WTC11 (cell line): Measurements from ENCODE around the gene DUOX2. TPM values are rescaled to one million over a fixed set of nuclear protein-coding genes. Genes with fewer than 3 reads are reported as not detected.

ENCODE experiments used
- ATAC-seq: fragments of 200-7000 bp; cut with Tn5 transposase; 2 replicates; pipeline ENCODE4 v1.10.0; 2021; ENCODE audit warnings: mild to moderate bottlenecking, moderate library complexity
- CTCF ChIA-PET: fragments of 300-600 bp; sonication (Branson Sonifier 250); formaldehyde crosslinking; loops from one replicate; lab custom pipeline; 2021; ENCODE audit warnings: antibody characterized with exemption; lab: Charles Lee
- POLR2A ChIA-PET: fragments of 350-600 bp; sonication (Branson Sonifier 250); formaldehyde crosslinking; loops from one replicate; lab custom pipeline; 2021; ENCODE audit warnings: antibody characterized with exemption; lab: Charles Lee
- DNase-seq: peaks from one replicate; pipeline ENCODE4 v3.0.0; 2021; ENCODE audit warnings: low spot score
- H3K27ac Mint-ChIP-seq: 2 replicates; pipeline ENCODE4 v1.8.0; 2021; ENCODE audit warnings: mixed read lengths
- H3K27me3 Mint-ChIP-seq: 2 replicates; pipeline ENCODE4 v1.8.0; 2021; ENCODE audit warnings: low read depth, mild to moderate bottlenecking, moderate library complexity, mixed read lengths
- H3K36me3 Mint-ChIP-seq: 2 replicates; pipeline ENCODE4 v1.8.0; 2021; ENCODE audit warnings: mixed read lengths
- H3K4me1 Mint-ChIP-seq: 2 replicates; pipeline ENCODE4 v1.8.0; 2022; ENCODE audit warnings: mixed read lengths
- H3K4me3 Mint-ChIP-seq: 2 replicates; pipeline ENCODE4 v1.8.0; 2021; ENCODE audit warnings: mild to moderate bottlenecking, moderate library complexity, mixed read lengths
- H3K9me3 Mint-ChIP-seq: 2 replicates; pipeline ENCODE4 v1.8.0; 2021; ENCODE audit warnings: mixed read lengths
- AFF4 ChIP-seq: sonication (generic); formaldehyde crosslinking; IDR thresholded peaks from 2 replicates; pipeline ENCODE4 v1.8.1; 2023; ENCODE audit warnings: mild to moderate bottlenecking, missing genetic modification reagents, borderline replicate concordance
- CREM ChIP-seq: sonication (generic); formaldehyde crosslinking; IDR thresholded peaks from 2 replicates; pipeline ENCODE4 v1.8.1; 2022; ENCODE audit warnings: mild to moderate bottlenecking, missing genetic modification reagents, moderate library complexity
- IRF1 ChIP-seq: sonication (generic); formaldehyde crosslinking; IDR thresholded peaks from 2 replicates; pipeline ENCODE4 v1.8.0; 2023; ENCODE audit warnings: missing genetic modification reagents
- NR1H2 ChIP-seq: sonication (generic); formaldehyde crosslinking; IDR thresholded peaks from 2 replicates; pipeline ENCODE4 v1.9.0; 2021; ENCODE audit warnings: mild to moderate bottlenecking, moderate library complexity, missing genetic modification reagents
- USF1 ChIP-seq: sonication (generic); formaldehyde crosslinking; IDR thresholded peaks from 2 replicates; pipeline ENCODE4 v1.8.0; 2022; ENCODE audit warnings: mild to moderate bottlenecking, missing genetic modification reagents
- ZBTB21 ChIP-seq: sonication (generic); formaldehyde crosslinking; IDR thresholded peaks from 2 replicates; pipeline ENCODE4 v1.8.1; 2023; ENCODE audit warnings: mild to moderate bottlenecking, missing genetic modification reagents, borderline replicate concordance
- ZNF396 ChIP-seq: fragments of 250-450 bp; sonication (Bioruptor Pico); IDR thresholded peaks from 2 replicates; pipeline ENCODE4 v1.8.0; 2021; ENCODE audit warnings: mild to moderate bottlenecking, moderate library complexity, borderline replicate concordance
- ZNF423 ChIP-seq: fragments of 250-450 bp; sonication (Bioruptor Pico); IDR thresholded peaks from 2 replicates; pipeline ENCODE4 v2.1.2; 2022; ENCODE audit warnings: mild to moderate bottlenecking, moderate library complexity
- ZNF425 ChIP-seq: fragments of 250-450 bp; sonication (Bioruptor Pico); conservative IDR thresholded peaks from 2 replicates; pipeline ENCODE4 v1.9.0; 2021; ENCODE audit warnings: mild to moderate bottlenecking
- ZNF512 ChIP-seq: sonication (generic); formaldehyde crosslinking; IDR thresholded peaks from 2 replicates; pipeline ENCODE4 v1.8.1; 2022; ENCODE audit warnings: missing genetic modification reagents, borderline replicate concordance
- ZNF532 ChIP-seq: fragments of 250-450 bp; sonication (Bioruptor Pico); IDR thresholded peaks from 2 replicates; pipeline ENCODE4 v1.9.0; 2021; ENCODE audit warnings: mild to moderate bottlenecking, borderline replicate concordance
- ZNF671 ChIP-seq: fragments of 250-450 bp; sonication (Bioruptor Pico); IDR thresholded peaks from 2 replicates; pipeline ENCODE4 v1.8.0; 2021; ENCODE audit warnings: mild to moderate bottlenecking
- total RNA-seq: library from RNA; stranded (reverse); gene quantifications from 3 replicates; pipeline ENCODE4 v1.2.3, GENCODE V29; 2021

DUOX2 gene
- total RNA-seq, 1 experiment from 2014 or later, result 0.13 TPM

GRCh38 chr15:45107941-45108630 is 5.9 kb downstream of the DUOX2 start:
- ATAC-seq (no peak), DNase-seq (no peak)
- H3K27me3 Mint-ChIP-seq, result peaks cover 57% of the 10 kb centered on the region
- POLR2A ChIA-PET, result no interaction called here
- H3K4me3 Mint-ChIP-seq, result no peak overlapping the region
- no peaks in the 10 kb centered on the region for H3K9me3 Mint-ChIP-seq
- H3K36me3 Mint-ChIP-seq, result no peaks in the 10 kb centered on the region
- TF ChIP-seq IRF1 (CRISPR knock-in tag), result no peak
- H3K4me1 Mint-ChIP-seq, result peaks cover 16% of the 10 kb centered on the region
- CTCF ChIA-PET, result interaction anchor here (1.2 to 3.5 kb wide), 2 partner anchors 8 to 10 kb away, joined by 5 to 27 read pairs; no protein-coding TSS in a partner anchor
- H3K27ac Mint-ChIP-seq, result no peak overlapping the region

GRCh38 chr15:45106002-45106790 is 7.8 kb downstream of the DUOX2 start:
- DNase-seq, result no peak
- H3K4me3 Mint-ChIP-seq, result no peak overlapping the region
- no peak overlapping the region; the same call in 1 of the 2 replicates for H3K27ac Mint-ChIP-seq
- H3K27me3 Mint-ChIP-seq, result peaks cover 38% of the 10 kb centered on the region
- no peak; the same call in 1 of the 2 replicates for ATAC-seq
- no peak for TF ChIP-seq CREM (CRISPR knock-in tag)
- no peak for TF ChIP-seq ZNF423
- no peak for TF ChIP-seq ZNF532 (CRISPR knock-in tag)
- peaks cover 18% of the 10 kb centered on the region for H3K4me1 Mint-ChIP-seq
- no peaks in the 10 kb centered on the region for H3K36me3 Mint-ChIP-seq
- ChIA-PET CTCF (interaction anchor here (0.7 to 2.8 kb wide), 4 partner anchors 10 to 138 kb away, joined by 4 to 28 read pairs (median 5); no protein-coding TSS in a partner anchor), POLR2A (no interaction called here)
- H3K9me3 Mint-ChIP-seq, result no peaks in the 10 kb centered on the region

GRCh38 chr15:45105586-45105985 is 8.4 kb downstream of the DUOX2 start:
- ATAC-seq, result no peak
- no peaks in the 10 kb centered on the region for H3K36me3 Mint-ChIP-seq
- no peak overlapping the region for H3K27ac Mint-ChIP-seq
- ChIA-PET POLR2A (no interaction called here), CTCF (interaction anchor here (0.7 to 2.8 kb wide), 4 partner anchors 12 to 137 kb away, joined by 3 to 28 read pairs (median 4); no protein-coding TSS in a partner anchor)
- peaks cover 33% of the 10 kb centered on the region for H3K27me3 Mint-ChIP-seq
- no peak overlapping the region for H3K4me3 Mint-ChIP-seq
- H3K4me1 Mint-ChIP-seq, result peaks cover 24% of the 10 kb centered on the region
- no peak for DNase-seq
- no peaks in the 10 kb centered on the region for H3K9me3 Mint-ChIP-seq
- TF ChIP-seq NR1H2 (no peak), USF1 (CRISPR knock-in tag) (no peak), ZBTB21 (no peak), ZNF396 (CRISPR knock-in tag) (no peak), ZNF425 (CRISPR knock-in tag) (no peak), ZNF671 (CRISPR knock-in tag) (no peak), ZNF512 (CRISPR knock-in tag) (no peak), AFF4 (CRISPR knock-in tag) (no peak)
